AG04449 (cell line): ENCODE results near the gene GFOD1.

Experiments used
- CTCF ChIA-PET: fragments of 350-600 bp; formaldehyde crosslinking; extraction: SDS; loops from one replicate; lab custom pipeline; 2021; ENCODE audit warnings: antibody characterized with exemption; lab: Yijun Ruan, JAX
- POLR2A ChIA-PET: fragments of 400-600, 350-600 bp; formaldehyde crosslinking; extraction: SDS; loops from one replicate; lab custom pipeline; 2020; ENCODE audit warnings: antibody characterized with exemption, inconsistent platforms; lab: Yijun Ruan, JAX
- DNase-seq: peaks from one replicate; pipeline ENCODE4 v3.0.0-alpha.2; 2010; ENCODE audit warnings: low read depth, low spot score
- H3K4me3 ChIP-seq: 2 replicates; pipeline ENCODE4 v1.5.1; 2011; ENCODE audit warnings: low read depth, mild to moderate bottlenecking, control low read depth, low read length
- CTCF ChIP-seq: IDR thresholded peaks from one replicate; pipeline ENCODE4 v1.5.1; 2011; ENCODE audit warnings: mild to moderate bottlenecking, moderate library complexity, low read length, control low read depth, inconsistent platforms; ENCODE audit not compliant: insufficient read depth; ENCODE audit errors: missing control alignments

GFOD1 gene

DNA sequence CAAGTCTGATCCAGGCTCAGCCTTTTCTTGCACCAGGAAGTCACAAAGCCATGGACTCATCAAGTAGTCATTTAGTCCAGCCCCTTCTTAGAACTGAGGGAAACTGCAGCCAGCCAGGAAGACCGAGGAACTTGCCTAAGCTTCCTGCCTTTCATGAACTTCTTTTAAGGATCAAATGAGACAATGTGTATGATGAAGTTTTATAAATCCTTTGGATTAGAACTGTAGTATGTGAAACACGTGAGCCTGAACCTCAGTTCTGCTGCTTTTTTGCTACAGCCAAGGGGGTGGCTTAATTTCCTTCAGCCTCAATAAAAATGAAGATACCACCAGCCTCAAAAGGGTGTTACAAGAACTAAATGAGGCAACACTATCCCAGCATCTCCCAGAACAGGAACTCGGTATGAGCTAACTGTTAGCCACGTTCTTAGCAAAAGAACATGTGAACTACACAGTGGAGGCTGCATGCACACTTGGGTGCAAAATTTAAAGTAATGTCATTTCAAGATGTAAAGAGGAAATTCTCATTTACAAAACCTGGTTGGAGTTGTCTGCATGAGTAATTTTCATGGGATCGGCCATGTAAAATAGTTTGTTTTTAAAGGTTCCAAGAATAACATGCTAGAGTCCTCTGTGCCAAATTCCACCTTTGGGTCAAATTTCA is 83.0 kb downstream of the GFOD1 start:
- ChIA-PET POLR2A (interaction anchor here (0.5 kb wide), 1 partner anchor 64 kb away, joined by 3 read pairs; no protein-coding TSS in a partner anchor), CTCF (interaction anchor here (0.8 to 1.9 kb wide), 2 partner anchors 9 to 13 kb away, joined by 4 to 5 read pairs; no protein-coding TSS in a partner anchor)
- H3K4me3 ChIP-seq: no peak overlapping the region
- no peak for TF ChIP-seq CTCF
- no peak for DNase-seq

GRCh38 chr6:13402711-13403110 is 84.7 kb downstream of the GFOD1 start:
- no peak for TF ChIP-seq CTCF
- H3K4me3 ChIP-seq: no peak overlapping the region
- CTCF ChIA-PET: no interaction called here
- no peak for DNase-seq
- POLR2A ChIA-PET: no interaction called here

- TF ChIP-seq CTCF: no peak
- DNase-seq: no peak
- H3K4me3 ChIP-seq: no peak overlapping the region
- ChIA-PET CTCF (no interaction called here), POLR2A (no interaction called here)
These were observed 86.6 kb downstream of the GFOD1 start for GRCh38 chr6:13400772-13401171.

GRCh38 chr6:13398421-13398994 is 88.9 kb downstream of the GFOD1 start:
- no peak for DNase-seq
- CTCF ChIA-PET: interaction anchor here (0.9 to 1.4 kb wide), 9 partner anchors 10 to 83 kb away, joined by 3 to 6 read pairs (median 3); no protein-coding TSS in a partner anchor
- TF ChIP-seq CTCF: no peak
- no peak overlapping the region for H3K4me3 ChIP-seq
- POLR2A ChIA-PET: interaction anchor here (1.0 kb wide), 1 partner anchor 70 kb away, joined by 3 read pairs; the partner anchor contains the start of gene TBC1D7

DNA sequence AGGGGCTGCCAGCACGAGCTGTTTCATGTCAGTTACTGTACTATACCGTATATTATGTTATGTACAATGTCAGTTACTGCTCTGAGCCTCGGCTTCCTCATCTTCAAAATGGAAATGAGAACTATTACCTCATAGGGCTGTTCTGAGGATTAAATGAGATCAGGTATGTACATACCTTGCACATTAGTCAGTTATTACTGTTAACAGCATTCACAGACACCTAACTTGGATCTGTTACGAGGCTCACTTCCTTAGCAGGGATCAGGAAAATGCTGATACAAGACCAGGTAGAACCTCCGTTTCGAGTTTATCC is 89.4 kb downstream of the GFOD1 start:
- POLR2A ChIA-PET: no interaction called here
- H3K4me3 ChIP-seq: no peak overlapping the region
- no peak for TF ChIP-seq CTCF
- CTCF ChIA-PET: interaction anchor here (0.9 to 1.4 kb wide), 8 partner anchors 11 to 84 kb away, joined by 3 to 6 read pairs (median 3); no protein-coding TSS in a partner anchor
- no peak for DNase-seq

GRCh38 chr6:13397359-13398068 is 89.9 kb downstream of the GFOD1 start:
- TF ChIP-seq CTCF: no peak
- H3K4me3 ChIP-seq: no peak overlapping the region
- ChIA-PET POLR2A (no interaction called here), CTCF (interaction anchor here (0.9 to 1.4 kb wide), 5 partner anchors 19 to 59 kb away, joined by 3 to 6 read pairs (median 3); no protein-coding TSS in a partner anchor)
- DNase-seq: no peak
